K562 (cell line): ENCODE measurements around the gene LMBR1L. TPM values are rescaled to one million over a fixed set of nuclear protein-coding genes. Genes with fewer than 3 reads are reported as not detected.

Experiments used
- ARID2 ChIP-seq: fragments of 450-650 bp; IDR thresholded peaks from 2 replicates; pipeline ENCODE4 v1.6.1; 2017; ENCODE audit warnings: antibody characterized with exemption, mild to moderate bottlenecking
- ATF1 ChIP-seq, 2 experiments: fragments of 450-650 bp in 1 of 2; IDR thresholded peaks; 2 replicates each; pipeline ENCODE4 v1.6.1; 2016; ENCODE audit warnings: missing compliant biosample characterization in 1 of 2, missing genetic modification characterization in 1 of 2
- CBX3 ChIP-seq, 2 experiments: IDR thresholded peaks; 1 replicate in 1 of 2; 2 replicates in 1 of 2; pipeline ENCODE4 v1.6.1; 2012; ENCODE audit warnings: inconsistent platforms in 2 of 2, low read length in 2 of 2, borderline replicate concordance in 1 of 2, control low read depth in 1 of 2
- ILK ChIP-seq: fragments of 450-650 bp; IDR thresholded peaks from 2 replicates; pipeline ENCODE4 v1.6.1; 2016; ENCODE audit warnings: missing genetic modification characterization, low read depth, mild to moderate bottlenecking, missing compliant biosample characterization, moderate library complexity, borderline replicate concordance
- MEIS2 ChIP-seq: fragments of 450-650 bp; IDR thresholded peaks from 2 replicates; pipeline ENCODE4 v1.6.1; 2014; ENCODE audit warnings: mild to moderate bottlenecking; ENCODE audit not compliant: partially characterized antibody
- MTA3 ChIP-seq: fragments of 450-650 bp; formaldehyde crosslinking; IDR thresholded peaks from 2 replicates; pipeline ENCODE4 v1.6.1; 2017; ENCODE audit warnings: mild to moderate bottlenecking, borderline replicate concordance
- NEUROD1 ChIP-seq: fragments of 150-350 bp; IDR thresholded peaks from 2 replicates; pipeline ENCODE4 v1.6.1; 2014; ENCODE audit warnings: borderline replicate concordance, low read length, low read depth; ENCODE audit not compliant: partially characterized antibody
- PHF8 ChIP-seq: fragments of 200-600 bp; sonication (generic); IDR thresholded peaks from 2 replicates; pipeline ENCODE4 v1.6.1; 2012; ENCODE audit warnings: mixed run types, mild to moderate bottlenecking, inconsistent platforms, low read length, moderate library complexity, borderline replicate concordance
- POLR2AphosphoS5 ChIP-seq: IDR thresholded peaks from 2 replicates; pipeline ENCODE4 v1.6.1; 2011; ENCODE audit warnings: mild to moderate bottlenecking, low read depth, low read length, moderate library complexity; ENCODE audit not compliant: control insufficient read depth, insufficient read depth
- RNF2 ChIP-seq: sonication (generic); IDR thresholded peaks from 2 replicates; pipeline ENCODE4 v1.6.1; 2016
- SIN3A ChIP-seq, 2 experiments: fragments of 150-350 bp in 1 of 2; IDR thresholded peaks; 2 replicates each; pipeline ENCODE4 v1.6.1; 2011 to 2016; ENCODE audit warnings: borderline replicate concordance in 2 of 2, low read depth in 2 of 2, low read length in 2 of 2, mild to moderate bottlenecking in 2 of 2, moderate library complexity in 2 of 2; ENCODE audit not compliant: control insufficient read depth in 1 of 2
- SMC3 ChIP-seq: conservative IDR thresholded peaks from 2 replicates; pipeline ENCODE4 v1.6.1; 2011; ENCODE audit warnings: low read depth, low read length, improper control_type of control experiment; ENCODE audit not compliant: insufficient read depth
- SUPT5H ChIP-seq: fragments of 450-650 bp; IDR thresholded peaks from 2 replicates; pipeline ENCODE4 v1.6.1; 2016
- ZNF644 ChIP-seq: fragments of 200-800 bp; sonication (Bioruptor generic); IDR thresholded peaks from 2 replicates; pipeline ENCODE4 v1.6.1; 2016; ENCODE audit warnings: low read depth, missing genetic modification characterization, missing compliant biosample characterization
- polyA plus RNA-seq, 8 experiments: library from polyadenylated mRNA; depleted of rRNA in 4 of 8; stranded (reverse) in 5 of 8; unstranded in 3 of 8; fragments of >200 nt; fragmentation: Nextera tagmentation in 2 of 8; fragmentation: Illumina TruSeq in 1 of 8; extraction: Ambion mirVana in 2 of 8; extraction: Trizol in 1 of 8; gene quantifications; 2 replicates each; pipeline versions ENCODE4 v1.2.1 to v1.2.3, GENCODE V29; 2011 to 2014; ENCODE audit warnings: inconsistent platforms in 1 of 8, missing spikeins in 1 of 8
- total RNA-seq, 7 experiments: library from RNA; depleted of rRNA in 6 of 7; stranded (reverse); fragments of >200 nt in 6 of 7; fragmentation: Illumina TruSeq in 2 of 7; extraction: Trizol in 2 of 7; gene quantifications; 2 replicates each; pipeline versions ENCODE4 v1.2.1 to v1.2.3, GENCODE V29; 2011 to 2021; ENCODE audit warnings: low replicate concordance in 1 of 7
- TF ChIP-seq, protein P1 (sequence below): fragments of 450-650 bp; IDR thresholded peaks from 2 replicates; pipeline ENCODE4 v1.6.1; 2016
- TF ChIP-seq, protein P2 (sequence below): fragments of 150-350 bp; IDR thresholded peaks from 2 replicates; pipeline ENCODE4 v1.6.1; 2014; ENCODE audit warnings: low read depth, mild to moderate bottlenecking, low read length, borderline replicate concordance

LMBR1L gene
- total and polyA plus RNA-seq, 9 of the 15 experiments (the other 6 are each of a cell fraction or from before 2014, with no cell fraction given), result 2.5 to 57.0 (median 31.1) TPM

DNA sequence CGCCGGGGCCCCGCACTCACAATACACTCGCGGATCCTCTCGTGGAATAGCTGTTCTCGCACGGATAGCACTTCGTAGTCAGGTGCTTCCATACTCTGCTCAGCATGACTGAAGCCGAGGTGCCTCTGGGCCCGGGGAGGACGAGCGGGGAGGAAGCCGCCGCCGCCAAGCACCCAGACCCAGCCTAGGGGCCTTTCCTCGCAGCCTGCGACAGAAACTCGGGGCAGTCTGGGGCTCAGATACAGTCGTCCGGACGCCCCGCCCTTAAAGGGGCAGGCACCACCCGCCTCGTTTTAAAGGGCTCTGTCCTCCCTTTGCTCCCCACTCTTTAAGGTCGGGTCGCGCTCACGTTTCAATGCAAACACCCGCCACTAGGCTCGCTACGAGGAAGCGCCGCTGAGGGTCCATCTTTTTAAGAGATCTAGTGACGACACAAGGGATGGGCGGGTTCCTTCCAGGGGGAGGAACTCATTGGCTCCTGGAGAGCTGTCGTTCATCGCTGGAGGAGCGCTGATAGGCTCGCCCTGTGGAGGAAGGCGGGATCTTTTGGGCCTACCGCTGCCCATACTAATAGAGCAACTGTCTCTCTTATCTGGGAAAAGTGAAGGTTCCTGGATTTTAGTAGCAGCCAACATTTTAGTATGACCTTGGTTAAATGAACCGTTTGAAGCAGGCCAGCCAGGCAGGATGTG is at the start of gene LMBR1L (continued):
- TF ChIP-seq SUPT5H (peak; percentile 66), PHF8 (peak; percentile 64; the same call in 1 of the 2 replicates), MEIS2 (peak; percentile 24), MTA3 (0 out of 2 replicates have a peak, but pooled peaks have one; percentile 53), ARID2 (no peak), CBX3 (IDR thresholded peaks at IDR 0.05; ENCODE audit: borderline replicate concordance in 1 of 2, low read length in 2 of 2) (0 out of 3 replicates have a peak, but pooled peaks of 1 of the 2 experiments have one; percentile 49), NEUROD1 (peak; percentile 84), ZNF644 (tag) (no peak), SIN3A (IDR thresholded peaks at IDR 0.05; ENCODE audit: borderline replicate concordance in 2 of 2, control insufficient read depth in 1 of 2, low read depth in 2 of 2, low read length in 2 of 2) (peak in 1 of 2 experiments; percentile 69; a peak in 2 of 4 replicates), ILK (tag) (no peak), SMC3 (0 out of 2 replicates have a peak, but pooled peaks have one; percentile 5), POLR2AphosphoS5 (peak; percentile 52; the same call in 1 of the 2 replicates), RNF2 (no peak), ATF1 (CRISPR knock-in tag; IDR thresholded peaks at IDR 0.05) (peak; percentile 47; the same call in 1 of the 2 replicates), ATF1 (tag; IDR thresholded peaks at IDR 0.05) (peak; percentile 97)
- TF ChIP-seq, protein P1, sequence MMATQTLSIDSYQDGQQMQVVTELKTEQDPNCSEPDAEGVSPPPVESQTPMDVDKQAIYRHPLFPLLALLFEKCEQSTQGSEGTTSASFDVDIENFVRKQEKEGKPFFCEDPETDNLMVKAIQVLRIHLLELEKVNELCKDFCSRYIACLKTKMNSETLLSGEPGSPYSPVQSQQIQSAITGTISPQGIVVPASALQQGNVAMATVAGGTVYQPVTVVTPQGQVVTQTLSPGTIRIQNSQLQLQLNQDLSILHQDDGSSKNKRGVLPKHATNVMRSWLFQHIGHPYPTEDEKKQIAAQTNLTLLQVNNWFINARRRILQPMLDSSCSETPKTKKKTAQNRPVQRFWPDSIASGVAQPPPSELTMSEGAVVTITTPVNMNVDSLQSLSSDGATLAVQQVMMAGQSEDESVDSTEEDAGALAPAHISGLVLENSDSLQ, result peak; percentile 99
- TF ChIP-seq, protein P2, sequence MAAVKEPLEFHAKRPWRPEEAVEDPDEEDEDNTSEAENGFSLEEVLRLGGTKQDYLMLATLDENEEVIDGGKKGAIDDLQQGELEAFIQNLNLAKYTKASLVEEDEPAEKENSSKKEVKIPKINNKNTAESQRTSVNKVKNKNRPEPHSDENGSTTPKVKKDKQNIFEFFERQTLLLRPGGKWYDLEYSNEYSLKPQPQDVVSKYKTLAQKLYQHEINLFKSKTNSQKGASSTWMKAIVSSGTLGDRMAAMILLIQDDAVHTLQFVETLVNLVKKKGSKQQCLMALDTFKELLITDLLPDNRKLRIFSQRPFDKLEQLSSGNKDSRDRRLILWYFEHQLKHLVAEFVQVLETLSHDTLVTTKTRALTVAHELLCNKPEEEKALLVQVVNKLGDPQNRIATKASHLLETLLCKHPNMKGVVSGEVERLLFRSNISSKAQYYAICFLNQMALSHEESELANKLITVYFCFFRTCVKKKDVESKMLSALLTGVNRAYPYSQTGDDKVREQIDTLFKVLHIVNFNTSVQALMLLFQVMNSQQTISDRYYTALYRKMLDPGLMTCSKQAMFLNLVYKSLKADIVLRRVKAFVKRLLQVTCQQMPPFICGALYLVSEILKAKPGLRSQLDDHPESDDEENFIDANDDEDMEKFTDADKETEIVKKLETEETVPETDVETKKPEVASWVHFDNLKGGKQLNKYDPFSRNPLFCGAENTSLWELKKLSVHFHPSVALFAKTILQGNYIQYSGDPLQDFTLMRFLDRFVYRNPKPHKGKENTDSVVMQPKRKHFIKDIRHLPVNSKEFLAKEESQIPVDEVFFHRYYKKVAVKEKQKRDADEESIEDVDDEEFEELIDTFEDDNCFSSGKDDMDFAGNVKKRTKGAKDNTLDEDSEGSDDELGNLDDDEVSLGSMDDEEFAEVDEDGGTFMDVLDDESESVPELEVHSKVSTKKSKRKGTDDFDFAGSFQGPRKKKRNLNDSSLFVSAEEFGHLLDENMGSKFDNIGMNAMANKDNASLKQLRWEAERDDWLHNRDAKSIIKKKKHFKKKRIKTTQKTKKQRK, result peak; percentile 77; the same call in 1 of the 2 replicates
